Parathyroid adenoma (tissue), 2 donors: ENCODE measurements around the gene MSH3.

ENCODE experiments used
- H2AFZ ChIP-seq: fragments of 300-600 bp; sonication (generic); one replicate; pipeline ENCODE4 v1.7.0; 2017; ENCODE audit warnings: antibody characterized with exemption, mild to moderate bottlenecking
- H3K27ac ChIP-seq: fragments of 300-600 bp; sonication (generic); one replicate; pipeline ENCODE4 v1.7.0; 2017
- H3K27me3 ChIP-seq: fragments of 300-600 bp; sonication (generic); one replicate; pipeline ENCODE4 v1.7.0; 2017; ENCODE audit warnings: low read length; ENCODE audit not compliant: control insufficient read depth, insufficient read depth
- H3K36me3 ChIP-seq: fragments of 300-600 bp; sonication (generic); one replicate; pipeline ENCODE4 v1.7.0; 2017; ENCODE audit warnings: low read length; ENCODE audit not compliant: control insufficient read depth, insufficient read depth
- H3K4me1 ChIP-seq: fragments of 300-600 bp; sonication (generic); one replicate; pipeline ENCODE4 v1.7.0; 2017; ENCODE audit warnings: control low read depth
- H3K4me2 ChIP-seq: fragments of 300-600 bp; sonication (generic); one replicate; pipeline ENCODE4 v1.7.0; 2017; ENCODE audit warnings: low read length
- H3K4me3 ChIP-seq: fragments of 300-600 bp; sonication (generic); one replicate; pipeline ENCODE4 v1.7.0; 2017; ENCODE audit warnings: low read depth, low read length
- H3K79me2 ChIP-seq: fragments of 300-600 bp; sonication (generic); one replicate; pipeline ENCODE4 v1.7.0; 2017; ENCODE audit warnings: control low read depth
- H3K9ac ChIP-seq: fragments of 300-600 bp; sonication (generic); one replicate; pipeline ENCODE4 v1.7.0; 2017; ENCODE audit warnings: mild to moderate bottlenecking
- H3K9me3 ChIP-seq: fragments of 300-600 bp; sonication (generic); one replicate; pipeline ENCODE4 v1.7.0; 2017; ENCODE audit warnings: low read length; ENCODE audit not compliant: control insufficient read depth
- TF ChIP-seq, protein P1 (sequence below): fragments of 300-600 bp; sonication (generic); IDR thresholded peaks from one replicate; pipeline ENCODE4 v1.7.0; 2017; ENCODE audit warnings: antibody characterized with exemption, mild to moderate bottlenecking
- donor health status: primary hyperparathyroidism.

MSH3 gene

DNA sequence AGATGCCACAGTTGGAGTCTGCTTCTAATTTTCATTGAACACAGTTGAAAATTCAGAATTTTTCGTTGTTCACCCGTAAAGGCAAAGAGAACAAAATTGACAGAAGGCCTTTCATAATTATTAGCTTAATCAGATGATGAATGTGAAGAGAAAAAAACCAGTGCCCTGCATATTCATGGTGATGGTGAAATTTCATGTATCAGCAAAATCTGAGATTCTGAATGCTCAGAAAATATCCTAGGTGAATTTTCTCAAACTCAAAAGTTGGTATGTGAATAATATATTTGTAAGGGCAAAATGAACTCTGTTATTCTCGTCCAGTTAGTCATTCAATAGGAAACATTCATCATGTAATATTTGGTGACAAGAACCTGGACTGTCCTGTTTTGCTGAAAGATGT is 136.2 kb downstream of the MSH3 start:
- no peaks in the 10 kb centered on the region for H3K27me3 ChIP-seq
- H3K79me2 ChIP-seq = no peaks in the 10 kb centered on the region
- no peak overlapping the region for H3K4me2 ChIP-seq
- H3K4me3 ChIP-seq = no peak overlapping the region
- no peak overlapping the region for H3K27ac ChIP-seq
- H3K4me1 ChIP-seq = no peaks in the 10 kb centered on the region
- no peak overlapping the region for H2AFZ ChIP-seq
- TF ChIP-seq, protein P1, sequence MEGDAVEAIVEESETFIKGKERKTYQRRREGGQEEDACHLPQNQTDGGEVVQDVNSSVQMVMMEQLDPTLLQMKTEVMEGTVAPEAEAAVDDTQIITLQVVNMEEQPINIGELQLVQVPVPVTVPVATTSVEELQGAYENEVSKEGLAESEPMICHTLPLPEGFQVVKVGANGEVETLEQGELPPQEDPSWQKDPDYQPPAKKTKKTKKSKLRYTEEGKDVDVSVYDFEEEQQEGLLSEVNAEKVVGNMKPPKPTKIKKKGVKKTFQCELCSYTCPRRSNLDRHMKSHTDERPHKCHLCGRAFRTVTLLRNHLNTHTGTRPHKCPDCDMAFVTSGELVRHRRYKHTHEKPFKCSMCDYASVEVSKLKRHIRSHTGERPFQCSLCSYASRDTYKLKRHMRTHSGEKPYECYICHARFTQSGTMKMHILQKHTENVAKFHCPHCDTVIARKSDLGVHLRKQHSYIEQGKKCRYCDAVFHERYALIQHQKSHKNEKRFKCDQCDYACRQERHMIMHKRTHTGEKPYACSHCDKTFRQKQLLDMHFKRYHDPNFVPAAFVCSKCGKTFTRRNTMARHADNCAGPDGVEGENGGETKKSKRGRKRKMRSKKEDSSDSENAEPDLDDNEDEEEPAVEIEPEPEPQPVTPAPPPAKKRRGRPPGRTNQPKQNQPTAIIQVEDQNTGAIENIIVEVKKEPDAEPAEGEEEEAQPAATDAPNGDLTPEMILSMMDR = no peak
- no peaks in the 10 kb centered on the region for H3K9me3 ChIP-seq
- no peak overlapping the region for H3K9ac ChIP-seq
- H3K36me3 ChIP-seq = no peaks in the 10 kb centered on the region

DNA sequence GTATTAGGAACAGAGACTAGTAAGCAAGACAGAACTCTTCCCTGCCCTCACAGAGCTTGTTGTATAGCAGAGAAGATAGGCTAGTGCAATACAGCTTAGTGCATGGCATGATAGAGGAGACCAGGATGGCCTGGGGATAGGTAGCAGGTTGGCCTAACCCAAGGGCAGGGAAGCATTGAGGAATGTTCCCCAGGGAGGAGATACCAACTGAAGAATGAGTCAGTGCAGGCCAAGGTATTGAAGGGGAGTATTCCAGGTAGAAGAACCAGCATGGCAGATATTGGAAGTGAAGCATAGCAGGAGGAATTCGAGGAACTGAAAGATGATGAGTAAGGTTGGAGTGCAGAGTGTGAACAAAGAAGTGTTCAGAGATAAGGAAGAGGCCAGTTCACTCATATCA is 138.9 kb downstream of the MSH3 start:
- Histone ChIP-seq H3K4me2 (no peak overlapping the region), H3K9ac (no peak overlapping the region), H3K4me3 (no peak overlapping the region), H3K9me3 (no peaks in the 10 kb centered on the region), H3K4me1 (no peaks in the 10 kb centered on the region), H3K79me2 (no peaks in the 10 kb centered on the region), H3K36me3 (no peaks in the 10 kb centered on the region), H3K27ac (no peak overlapping the region), H3K27me3 (no peaks in the 10 kb centered on the region), H2AFZ (no peak overlapping the region)
- TF ChIP-seq, protein P1 = no peak

DNA sequence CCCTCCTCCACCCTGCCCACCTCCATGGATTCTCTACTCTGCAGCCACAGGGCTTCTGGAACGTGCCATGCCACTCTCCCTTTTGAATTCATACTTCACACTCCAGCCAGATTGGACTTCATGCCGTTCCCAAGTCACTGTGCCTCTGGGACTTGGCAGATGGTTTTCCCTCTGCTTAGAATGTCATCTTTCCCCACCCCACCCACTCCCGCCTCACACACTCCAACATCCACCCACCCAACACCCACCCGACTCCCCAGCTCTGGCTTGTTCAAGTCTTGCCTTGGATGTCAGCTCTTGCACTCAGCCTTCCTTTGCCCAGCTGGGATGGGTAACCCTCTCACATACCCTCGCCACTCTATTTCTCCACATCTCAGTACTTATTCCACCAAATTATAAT is 142.4 kb downstream of the MSH3 start:
- TF ChIP-seq, protein P1 = no peak

DNA sequence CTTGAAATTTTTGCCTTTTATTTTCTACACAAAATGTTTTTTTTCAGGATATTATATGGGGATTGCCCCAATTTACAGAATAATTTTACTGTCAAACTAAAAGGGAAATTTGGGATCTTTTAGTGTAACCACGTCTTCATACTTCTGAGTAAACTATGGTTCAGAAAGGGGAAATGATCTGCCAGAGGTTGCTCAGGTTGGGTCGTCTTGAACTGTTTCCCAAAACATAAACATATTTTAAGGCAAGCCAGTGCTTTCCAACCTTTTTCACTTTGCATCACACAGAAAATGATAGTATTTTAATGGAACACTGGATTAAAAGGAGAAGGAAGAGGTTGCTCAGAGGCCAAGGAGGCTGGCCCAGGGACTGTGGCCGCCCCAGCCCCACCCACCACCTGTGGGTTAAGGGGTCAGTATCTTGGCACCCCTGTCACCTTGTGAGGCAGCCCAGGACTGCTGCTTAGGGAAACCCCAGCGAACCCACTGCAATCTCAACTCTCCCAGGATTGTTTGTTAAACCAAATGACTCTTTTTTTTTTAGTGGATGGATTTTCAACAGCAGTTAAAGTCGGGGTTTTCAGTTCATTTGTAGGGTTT is 143.1 kb downstream of the MSH3 start:
- H3K4me1 ChIP-seq = no peaks in the 10 kb centered on the region
- no peak overlapping the region for H3K4me2 ChIP-seq
- no peak overlapping the region for H3K27ac ChIP-seq
- no peak overlapping the region for H3K9ac ChIP-seq
- TF ChIP-seq, protein P1 = no peak
- no peak overlapping the region for H3K4me3 ChIP-seq
- H2AFZ ChIP-seq = no peak overlapping the region
- no peaks in the 10 kb centered on the region for H3K79me2 ChIP-seq
- H3K36me3 ChIP-seq = peaks cover 2% of the 10 kb centered on the region
- H3K27me3 ChIP-seq = no peaks in the 10 kb centered on the region
- H3K9me3 ChIP-seq = no peaks in the 10 kb centered on the region

More for the DNA sequence above, 142.4 kb downstream of the MSH3 start:
- peaks cover 2% of the 10 kb centered on the region for H3K36me3 ChIP-seq
- no peaks in the 10 kb centered on the region for H3K79me2 ChIP-seq
- no peaks in the 10 kb centered on the region for H3K27me3 ChIP-seq
- no peak overlapping the region for H3K9ac ChIP-seq
- H3K4me2 ChIP-seq = no peak overlapping the region
- H3K4me3 ChIP-seq = no peak overlapping the region
- H3K9me3 ChIP-seq = no peaks in the 10 kb centered on the region
- H3K4me1 ChIP-seq = no peaks in the 10 kb centered on the region
- no peak overlapping the region for H2AFZ ChIP-seq
- H3K27ac ChIP-seq = no peak overlapping the region

DNA sequence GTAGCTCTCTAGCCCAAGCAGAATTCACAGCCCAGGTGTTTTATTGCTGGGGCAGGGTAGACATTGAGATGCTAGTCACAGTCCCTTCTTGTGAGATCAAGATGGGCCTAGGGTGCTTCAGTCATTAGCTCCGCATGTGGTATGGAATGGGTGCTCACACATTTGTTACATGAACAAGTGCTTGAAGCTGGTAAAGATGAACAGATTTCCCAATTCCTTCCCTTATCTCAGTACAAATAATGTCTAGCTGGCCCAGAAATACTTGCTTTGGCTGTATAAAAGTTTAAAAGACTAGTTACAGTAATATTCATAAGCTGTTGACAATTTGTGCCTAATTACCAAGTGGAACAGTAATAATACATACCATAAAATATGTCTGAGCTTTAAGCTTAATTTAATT is 143.7 kb downstream of the MSH3 start:
- Histone ChIP-seq H3K4me1 (no peaks in the 10 kb centered on the region), H3K9me3 (no peaks in the 10 kb centered on the region), H3K4me3 (no peak overlapping the region), H3K9ac (no peak overlapping the region), H3K79me2 (no peaks in the 10 kb centered on the region), H3K27ac (no peak overlapping the region), H3K4me2 (no peak overlapping the region), H3K27me3 (no peaks in the 10 kb centered on the region), H2AFZ (no peak overlapping the region), H3K36me3 (peaks cover 2% of the 10 kb centered on the region)
- TF ChIP-seq, protein P1 = no peak
